ENCODE measurements around the gene C22orf15. TPM values are rescaled to one million over a fixed set of nuclear protein-coding genes. Genes with fewer than 3 reads are reported as not detected.

The C22orf15 gene
- total RNA-seq, 2 experiments from 2014 or later, result 1.1 to 1.4 TPM

DNA sequence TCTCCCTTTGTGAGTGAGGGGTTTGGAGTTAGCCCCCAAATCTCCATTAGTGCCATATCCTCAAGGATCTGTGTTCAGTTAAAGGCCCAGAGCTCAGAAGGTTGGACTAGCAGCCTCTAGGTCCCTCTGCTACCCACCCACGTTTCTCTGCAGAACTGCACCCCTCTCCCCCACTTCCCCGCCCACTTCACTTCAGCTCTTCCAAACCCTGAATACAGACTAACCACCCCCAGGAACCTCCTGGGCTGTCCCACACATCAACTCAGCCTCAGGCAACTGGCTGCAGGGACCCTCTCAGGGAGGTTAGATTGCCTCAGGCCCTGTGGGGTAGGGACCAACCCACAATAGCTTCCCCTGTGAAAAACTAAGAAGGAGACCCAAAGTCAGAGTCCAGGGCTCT lies 9.4 kb upstream of the C22orf15 start:
- no peak for DNase-seq
- Mint-ChIP-seq H3K36me3 (ENCODE audit: low read depth) (no peaks in the 10 kb centered on the region), H3K9me3 (no peaks in the 10 kb centered on the region), H3K27me3 (ENCODE audit: low read depth) (no peaks in the 10 kb centered on the region), H3K4me3 (no peak overlapping the region), H3K4me1 (ENCODE audit: low read depth) (peaks cover 11% of the 10 kb centered on the region), H3K27ac (no peak overlapping the region)
- CTCF ChIA-PET, result no interaction called here
- intact Hi-C loops (cut with micrococcal nuclease), result loop anchor here (2.0 kb wide), 1 partner anchor 13 kb away; the partner anchor contains the start of gene CHCHD10

- Mint-ChIP-seq H3K36me3 (ENCODE audit: low read depth) (no peaks in the 10 kb centered on the region), H3K4me3 (no peak within 1 kb of the TSS), H3K9me3 (no peaks in the 10 kb centered on the region), H3K27ac (no peak within 1 kb of the TSS), H3K4me1 (ENCODE audit: low read depth) (peaks cover 11% of the 10 kb centered on the region), H3K27me3 (ENCODE audit: low read depth) (no peaks in the 10 kb centered on the region)
- CTCF ChIA-PET, result interaction anchor here (1.2 kb wide), 1 partner anchor 16 kb away, joined by 7 read pairs; no protein-coding TSS in a partner anchor
- intact Hi-C loops (cut with micrococcal nuclease), result no loop called here
- DNase-seq, result no peak
Observed at GRCh38 chr22:23754220-23754919, 8.4 kb upstream of the C22orf15 start, which contains the start of gene VPREB3. VPREB3 (minus strand) TSS chr22:23754425; CDS start chr22:23754363, 62 bp downstream.

DNA sequence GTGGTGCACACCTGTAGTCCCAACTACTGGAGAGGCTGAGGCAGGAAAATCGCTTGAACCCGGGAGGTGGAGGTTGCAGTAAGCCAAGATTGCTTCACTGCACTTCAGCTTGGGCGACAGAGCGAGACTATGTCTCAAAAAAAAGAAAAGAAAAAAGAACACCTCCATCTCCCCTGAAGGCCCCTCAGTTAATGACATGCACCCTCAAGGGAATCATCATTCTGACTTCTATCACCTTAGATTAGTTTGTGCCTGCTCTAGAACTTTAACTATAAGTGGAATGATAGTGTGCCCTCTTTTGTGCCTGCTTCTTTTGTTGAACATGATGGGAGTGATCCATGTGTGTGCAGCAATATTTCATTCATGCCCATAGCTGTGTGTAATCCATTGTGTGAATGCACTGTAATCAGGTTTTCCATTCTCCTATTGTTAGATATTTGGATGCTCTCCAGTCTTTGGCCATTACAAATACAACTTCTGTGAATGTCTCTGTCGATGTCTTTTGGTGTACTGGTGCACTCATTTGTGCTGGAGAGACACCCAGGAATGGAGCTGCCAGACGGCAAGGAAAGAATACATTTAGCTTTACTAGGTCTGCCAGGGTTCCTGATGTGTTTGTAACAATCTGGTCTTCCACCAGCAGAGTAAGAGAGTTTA lies 7.7 kb upstream of the C22orf15 start:
- Mint-ChIP-seq H3K27ac (no peak overlapping the region), H3K9me3 (no peaks in the 10 kb centered on the region), H3K36me3 (ENCODE audit: low read depth) (no peaks in the 10 kb centered on the region), H3K4me3 (no peak overlapping the region), H3K4me1 (ENCODE audit: low read depth) (peaks cover 7% of the 10 kb centered on the region), H3K27me3 (ENCODE audit: low read depth) (no peaks in the 10 kb centered on the region)
- CTCF ChIA-PET, result interaction anchor here (1.2 kb wide), 1 partner anchor 16 kb away, joined by 7 read pairs; no protein-coding TSS in a partner anchor
- no peak for DNase-seq
- intact Hi-C loops (cut with micrococcal nuclease), result no loop called here

DNA sequence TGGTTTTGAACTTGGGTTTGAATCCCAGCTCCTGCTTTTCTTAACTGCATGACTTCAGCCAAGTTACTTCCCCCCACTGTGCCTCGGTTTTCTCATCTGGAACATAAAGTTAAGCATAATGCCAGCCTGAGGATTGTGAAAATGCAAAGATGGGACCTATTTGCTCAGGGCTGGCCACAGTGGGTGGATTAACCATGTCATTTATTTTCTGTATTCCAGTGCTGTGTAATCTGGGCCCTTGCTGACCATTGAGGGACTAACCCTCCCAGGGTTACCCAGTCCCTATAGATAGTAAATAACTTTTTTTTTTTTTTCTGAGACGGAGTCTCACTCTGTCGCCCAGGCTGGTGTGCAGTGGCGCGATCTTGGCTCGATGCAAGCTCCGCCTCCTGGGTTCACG lies 7.1 kb upstream of the C22orf15 start:
- Mint-ChIP-seq H3K9me3 (no peaks in the 10 kb centered on the region), H3K36me3 (ENCODE audit: low read depth) (no peaks in the 10 kb centered on the region), H3K4me1 (ENCODE audit: low read depth) (peaks cover 1% of the 10 kb centered on the region), H3K4me3 (no peak overlapping the region), H3K27ac (no peak overlapping the region), H3K27me3 (ENCODE audit: low read depth) (no peaks in the 10 kb centered on the region)
- CTCF ChIA-PET, result interaction anchor here (1.2 kb wide), 1 partner anchor 15 kb away, joined by 7 read pairs; no protein-coding TSS in a partner anchor
- intact Hi-C loops (cut with micrococcal nuclease), result no loop called here
- DNase-seq, result no peak

DNA sequence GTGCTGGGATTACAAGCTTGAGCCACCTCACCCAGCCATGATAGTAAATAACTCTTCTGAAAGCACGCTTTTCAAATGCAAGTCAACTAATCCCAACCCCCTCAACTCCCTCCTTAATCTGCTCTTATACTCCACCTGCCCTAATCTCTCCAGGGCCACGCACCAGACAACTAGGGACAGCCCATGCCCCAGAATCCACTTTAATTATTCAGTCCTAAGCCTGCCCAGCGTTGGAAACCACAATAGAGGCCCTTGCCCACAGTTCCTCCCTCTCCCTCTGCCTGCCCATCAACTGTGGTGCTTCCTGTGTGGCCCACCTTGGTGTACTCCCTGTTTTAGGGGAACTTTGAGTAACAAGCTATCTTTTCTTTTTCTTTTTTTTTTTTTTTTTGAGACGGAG lies 5.9 kb upstream of the C22orf15 start:
- intact Hi-C loops (cut with micrococcal nuclease), result no loop called here
- CTCF ChIA-PET, result no interaction called here
- Mint-ChIP-seq H3K4me3 (no peak overlapping the region), H3K27ac (no peak overlapping the region), H3K9me3 (no peaks in the 10 kb centered on the region), H3K4me1 (ENCODE audit: low read depth) (peaks cover 1% of the 10 kb centered on the region), H3K27me3 (ENCODE audit: low read depth) (no peaks in the 10 kb centered on the region), H3K36me3 (ENCODE audit: low read depth) (no peaks in the 10 kb centered on the region)
- DNase-seq, result no peak

DNA sequence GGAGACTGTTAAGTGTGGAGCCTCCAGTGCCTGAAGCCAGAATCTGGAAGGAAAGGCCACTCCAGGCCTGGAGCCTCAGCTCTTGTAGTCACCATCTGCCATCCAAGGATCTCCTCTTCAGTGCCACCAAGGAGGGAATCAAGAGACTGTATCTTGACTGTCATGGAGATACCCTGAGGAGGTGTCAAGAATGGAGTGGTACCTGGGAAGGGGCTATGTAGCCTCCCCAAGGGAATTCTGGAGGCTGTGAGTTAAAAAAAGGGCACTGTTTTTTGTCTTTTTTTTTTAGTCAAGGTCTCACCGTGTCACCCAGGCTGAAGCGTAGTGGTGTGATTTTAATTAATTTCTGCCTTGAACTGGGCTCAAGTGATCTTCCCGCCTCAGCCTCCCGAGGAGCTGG lies 3.2 kb upstream of the C22orf15 start:
- Mint-ChIP-seq H3K4me3 (no peak overlapping the region), H3K4me1 (ENCODE audit: low read depth) (peaks cover 18% of the 10 kb centered on the region), H3K36me3 (ENCODE audit: low read depth) (peaks cover 3% of the 10 kb centered on the region), H3K27ac (no peak overlapping the region), H3K27me3 (ENCODE audit: low read depth) (no peaks in the 10 kb centered on the region), H3K9me3 (no peaks in the 10 kb centered on the region)
- CTCF ChIA-PET, result interaction anchor here (0.6 to 0.9 kb wide), 3 partner anchors 9 to 100 kb away, joined by 3 to 4 read pairs (median 3); partner anchors contain the start of gene ZNF70
- intact Hi-C loops (cut with micrococcal nuclease), result no loop called here
- no peak for DNase-seq

GRCh38 chr22:23760056-23760455 lies 2.7 kb upstream of the C22orf15 start:
- H3K27me3 Mint-ChIP-seq (ENCODE audit: low read depth), result no peaks in the 10 kb centered on the region
- no peak overlapping the region for H3K27ac Mint-ChIP-seq
- H3K4me1 Mint-ChIP-seq (ENCODE audit: low read depth), result peaks cover 23% of the 10 kb centered on the region
- no peak overlapping the region for H3K4me3 Mint-ChIP-seq
- DNase-seq, result no peak
- CTCF ChIA-PET, result interaction anchor here (0.9 kb wide), 1 partner anchor 10 kb away, joined by 4 read pairs; the partner anchor contains the start of gene ZNF70
- H3K9me3 Mint-ChIP-seq, result no peaks in the 10 kb centered on the region
- H3K36me3 Mint-ChIP-seq (ENCODE audit: low read depth), result peaks cover 5% of the 10 kb centered on the region
- intact Hi-C loops (cut with micrococcal nuclease), result no loop called here

DNA sequence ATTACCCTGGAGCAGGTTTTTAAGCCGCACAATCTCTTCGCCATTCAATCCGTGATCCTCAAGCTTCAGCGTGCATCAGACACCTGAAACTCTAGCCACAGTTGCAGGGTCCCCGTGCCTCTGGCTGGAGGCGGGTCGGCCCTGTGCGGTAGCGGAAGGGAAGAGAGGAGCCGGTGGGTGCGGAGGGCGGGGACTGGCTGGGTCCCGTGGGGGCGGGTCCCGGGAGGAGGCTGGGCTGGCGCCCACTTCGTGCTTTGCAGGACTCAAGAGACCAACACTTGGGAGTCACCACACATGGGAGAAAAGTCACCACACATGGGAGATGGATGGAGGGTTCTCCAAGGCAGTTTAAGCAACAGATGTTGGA lies 772 bp downstream of the C22orf15 start:
- intact Hi-C loops (cut with micrococcal nuclease), result no loop called here
- H3K4me1 Mint-ChIP-seq (ENCODE audit: low read depth), result peaks cover 34% of the 10 kb centered on the region
- peaks cover 13% of the 10 kb centered on the region for H3K36me3 Mint-ChIP-seq (ENCODE audit: low read depth)
- CTCF ChIA-PET, result interaction anchor here (0.8 to 1.7 kb wide), 2 partner anchors 25 to 43 kb away, joined by 3 to 6 read pairs; no protein-coding TSS in a partner anchor
- no peaks in the 10 kb centered on the region for H3K9me3 Mint-ChIP-seq
- peak overlapping the region; percentile 66 for H3K4me3 Mint-ChIP-seq
- DNase-seq, result peak; percentile 64
- peak overlapping the region; percentile 50 for H3K27ac Mint-ChIP-seq
- no peaks in the 10 kb centered on the region for H3K27me3 Mint-ChIP-seq (ENCODE audit: low read depth)

GRCh38 chr22:23763954-23764353 lies 1.2 kb downstream of the C22orf15 start:
- CTCF ChIA-PET, result interaction anchor here (0.8 kb wide), 1 partner anchor 44 kb away, joined by 3 read pairs; no protein-coding TSS in a partner anchor
- peak overlapping the region; percentile 50 for H3K27ac Mint-ChIP-seq
- peak overlapping the region; percentile 66 for H3K4me3 Mint-ChIP-seq
- H3K36me3 Mint-ChIP-seq (ENCODE audit: low read depth), result peaks cover 13% of the 10 kb centered on the region
- peaks cover 34% of the 10 kb centered on the region for H3K4me1 Mint-ChIP-seq (ENCODE audit: low read depth)
- no peaks in the 10 kb centered on the region for H3K27me3 Mint-ChIP-seq (ENCODE audit: low read depth)
- no peaks in the 10 kb centered on the region for H3K9me3 Mint-ChIP-seq
- no peak for DNase-seq
- intact Hi-C loops (cut with micrococcal nuclease), result no loop called here

- CTCF ChIA-PET, result interaction anchor here (0.9 kb wide), 1 partner anchor 174 kb away, joined by 3 read pairs; no protein-coding TSS in a partner anchor
- Mint-ChIP-seq H3K4me1 (ENCODE audit: low read depth) (peaks cover 34% of the 10 kb centered on the region), H3K27ac (no peak overlapping the region)
Observed at GRCh38 chr22:23764899-23765881, 2.4 kb downstream of the C22orf15 start.

GRCh38 chr22:23767303-23767672 lies 4.5 kb downstream of the C22orf15 start:
- peaks cover 46% of the 10 kb centered on the region for H3K4me1 Mint-ChIP-seq (ENCODE audit: low read depth)
- DNase-seq, result no peak
- H3K4me3 Mint-ChIP-seq, result peak overlapping the region; percentile 77
- peaks cover 13% of the 10 kb centered on the region for H3K36me3 Mint-ChIP-seq (ENCODE audit: low read depth)
- H3K27me3 Mint-ChIP-seq (ENCODE audit: low read depth), result no peaks in the 10 kb centered on the region
- CTCF ChIA-PET, result interaction anchor here (0.7 to 2.7 kb wide), 8 partner anchors 8 to 135 kb away, joined by 3 to 19 read pairs (median 4); partner anchors contain the start of genes DRICH1 and SMARCB1
- no peaks in the 10 kb centered on the region for H3K9me3 Mint-ChIP-seq
- H3K27ac Mint-ChIP-seq, result peak overlapping the region; percentile 36
- intact Hi-C loops (cut with micrococcal nuclease), result loop anchor here (2.0 kb wide), 2 partner anchors 14 to 224 kb away; no protein-coding TSS in a partner anchor

More at GRCh38 chr22:23764899-23765881, 2.4 kb downstream of the C22orf15 start:
- intact Hi-C loops (cut with micrococcal nuclease), result no loop called here
- no peak for DNase-seq
- Mint-ChIP-seq H3K9me3 (no peaks in the 10 kb centered on the region), H3K4me3 (peak overlapping the region; percentile 48), H3K27me3 (ENCODE audit: low read depth) (no peaks in the 10 kb centered on the region), H3K36me3 (ENCODE audit: low read depth) (peaks cover 13% of the 10 kb centered on the region)
